Prostate gland (tissue), 2 donors: ENCODE results near the gene MSI1.

Experiments used
- POLR2A ChIP-seq: fragments of 450-650 bp; IDR thresholded peaks from one replicate; pipeline ENCODE4 v1.6.1; 2016; ENCODE audit warnings: antibody characterized with exemption, mild to moderate bottlenecking
- TF ChIP-seq, protein P1 (sequence below), 4 experiments: fragments of 200-600 bp in 2 of 4; fragments of 450-650 bp in 2 of 4; sonication (generic) in 2 of 4; IDR thresholded peaks; 1 replicate in 3 of 4; 2 replicates in 1 of 4; pipeline ENCODE4 v1.5.1; 2016 to 2019; ENCODE audit warnings: antibody characterized with exemption in 4 of 4, mild to moderate bottlenecking in 2 of 4, moderate library complexity in 2 of 4

DNA sequence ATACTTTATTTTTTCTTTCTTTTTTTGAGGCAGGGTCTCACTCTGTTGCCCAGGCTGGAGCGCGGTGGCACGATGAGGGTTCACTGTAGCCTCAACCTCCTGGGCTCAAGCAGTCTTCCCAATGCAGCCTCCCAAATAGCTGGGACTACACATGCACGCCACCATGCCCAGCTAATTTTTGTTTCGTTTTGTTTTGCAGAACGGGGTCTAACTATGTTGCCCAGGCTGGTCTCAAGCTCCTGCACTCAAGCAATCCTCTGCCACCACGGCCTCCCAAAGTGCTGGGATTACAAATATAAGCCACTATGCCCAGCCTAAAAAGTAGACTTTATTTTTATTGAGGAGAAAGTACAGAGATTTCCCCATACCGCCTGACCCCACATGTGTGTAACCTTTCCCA, 4.7 kb upstream of the MSI1 start:
- TF ChIP-seq, protein P1, sequence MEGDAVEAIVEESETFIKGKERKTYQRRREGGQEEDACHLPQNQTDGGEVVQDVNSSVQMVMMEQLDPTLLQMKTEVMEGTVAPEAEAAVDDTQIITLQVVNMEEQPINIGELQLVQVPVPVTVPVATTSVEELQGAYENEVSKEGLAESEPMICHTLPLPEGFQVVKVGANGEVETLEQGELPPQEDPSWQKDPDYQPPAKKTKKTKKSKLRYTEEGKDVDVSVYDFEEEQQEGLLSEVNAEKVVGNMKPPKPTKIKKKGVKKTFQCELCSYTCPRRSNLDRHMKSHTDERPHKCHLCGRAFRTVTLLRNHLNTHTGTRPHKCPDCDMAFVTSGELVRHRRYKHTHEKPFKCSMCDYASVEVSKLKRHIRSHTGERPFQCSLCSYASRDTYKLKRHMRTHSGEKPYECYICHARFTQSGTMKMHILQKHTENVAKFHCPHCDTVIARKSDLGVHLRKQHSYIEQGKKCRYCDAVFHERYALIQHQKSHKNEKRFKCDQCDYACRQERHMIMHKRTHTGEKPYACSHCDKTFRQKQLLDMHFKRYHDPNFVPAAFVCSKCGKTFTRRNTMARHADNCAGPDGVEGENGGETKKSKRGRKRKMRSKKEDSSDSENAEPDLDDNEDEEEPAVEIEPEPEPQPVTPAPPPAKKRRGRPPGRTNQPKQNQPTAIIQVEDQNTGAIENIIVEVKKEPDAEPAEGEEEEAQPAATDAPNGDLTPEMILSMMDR (IDR thresholded peaks at IDR 0.05), result no peak
- no peak for TF ChIP-seq POLR2A
